Measurements from ENCODE around the gene FRMD5. TPM values are rescaled to one million over a fixed set of nuclear protein-coding genes. Genes with fewer than 3 reads are reported as not detected.

FRMD5 gene
- total and polyA plus RNA-seq, 2 donors (not counting 1 experiment from before 2014, with no cell fraction given) = not detected

DNA sequence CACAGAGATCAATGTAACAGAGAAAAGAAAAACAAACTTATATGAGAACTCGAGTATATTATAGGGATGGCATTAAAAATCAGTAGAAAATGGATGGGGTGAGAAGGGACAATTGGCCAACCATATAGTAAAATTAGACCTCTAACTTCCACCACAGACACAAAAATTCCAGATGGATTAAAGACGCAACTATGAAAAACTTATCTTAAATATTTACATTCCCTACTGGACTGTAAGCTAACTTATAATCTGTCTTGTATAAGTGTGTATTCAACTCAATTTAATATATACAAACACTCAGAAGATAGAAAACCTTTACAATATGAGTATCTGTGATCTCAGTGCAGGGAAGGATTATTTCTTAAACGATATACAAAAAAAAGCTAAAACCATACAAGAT is 373.6 kb downstream of the FRMD5 start:
- Histone ChIP-seq H3K4me3 (ENCODE audit: control extremely low read depth in 1 of 5, extremely low read depth in 1 of 5, insufficient read depth in 1 of 5, low read depth in 2 of 5, low read length in 4 of 5) (no peak overlapping the region), H3K4me1 (ENCODE audit: control insufficient read depth in 2 of 2, insufficient read depth in 2 of 2, low read length in 2 of 2) (peaks cover 13 to 27% of the 10 kb centered on the region in 2 donors), H3K9ac (ENCODE audit: low read length) (no peak overlapping the region), H3K36me3 (replicated peaks in 1 of 2; ENCODE audit: control extremely low read depth in 1 of 2, control insufficient read depth in 1 of 2, extremely low read depth in 1 of 2, insufficient read depth in 2 of 2, low read length in 1 of 2) (peaks cover 1 to 16% of the 10 kb centered on the region in 2 experiments), H4K20me1 (ENCODE audit: control insufficient read depth, insufficient read depth, low read length, poor library complexity, severe bottlenecking) (peaks cover 26% of the 10 kb centered on the region), H3K4me2 (replicated peaks; ENCODE audit: low read depth, low read length, poor library complexity, severe bottlenecking) (no peak overlapping the region), H3K9me3 (ENCODE audit: control extremely low read depth in 1 of 3, control insufficient read depth in 2 of 3, insufficient read depth in 1 of 3, low read length in 2 of 3) (no peaks in the 10 kb centered on the region), H2AFZ (ENCODE audit: insufficient read depth, low read depth, low read length, poor library complexity, severe bottlenecking) (no peak overlapping the region), H3K27me3 (replicated peaks in 1 of 4; ENCODE audit: control extremely low read depth in 1 of 4, control insufficient read depth in 3 of 4, insufficient read depth in 4 of 4, low read length in 3 of 4) (no peaks in the 10 kb centered on the region), H3K79me2 (ENCODE audit: control insufficient read depth, insufficient read depth, low read length) (peaks cover 84% of the 10 kb centered on the region), H3K27ac (ENCODE audit: low read length in 2 of 2) (no peak overlapping the region)
- no peak for ATAC-seq (ENCODE audit: low read depth)
- no peaks in the 10 kb centered on the region for H3K9me3 Mint-ChIP-seq (ENCODE audit: insufficient read depth)
- H3K27me3 Mint-ChIP-seq = no peaks in the 10 kb centered on the region
- no peak overlapping the region for H3K4me3 Mint-ChIP-seq
- ChIA-PET CTCF (no interaction called here), POLR2A (interaction anchor here (1.4 kb wide), 1 partner anchor 30 kb away, joined by 3 read pairs; no protein-coding TSS in a partner anchor)
- DNase-seq = no peak
- intact Hi-C loops (cut with micrococcal nuclease) = no loop called here
- no CpG with 5 or more reads among the region's 3 CpGs for WGBS (ENCODE audit: insufficient coverage)
- peaks cover 33% of the 10 kb centered on the region for H3K4me1 Mint-ChIP-seq
- no peak overlapping the region for H3K27ac Mint-ChIP-seq
- no peak for TF ChIP-seq CTCF (IDR thresholded peaks at IDR 0.05)
- TF ChIP-seq EZH2 (IDR thresholded peaks at IDR 0.05; ENCODE audit: borderline replicate concordance, insufficient read depth, low read depth, low read length, poor library complexity, severe bottlenecking) = no peak

Small RNA genes lying within 50 kb of the gene (small RNA-seq; reads per million reads assigned to genes)
- not detected for gene RF00019 (ENCODE audit: insufficient read length, low read depth, low replicate concordance)

Other genes starting within 250 kb of the FRMD5 start
- gene GOLM2, start 93.4 kb upstream of the FRMD5 start, total RNA-seq = 71.1 and 76.8 TPM in 2 replicates
- gene GOLM2, start 93.4 kb upstream of the FRMD5 start, polyA plus RNA-seq = 14.9 and 19.9 TPM in 2 replicates
- gene CTDSPL2, start 232.4 kb upstream of the FRMD5 start, total RNA-seq = 79.5 and 84.1 TPM in 2 replicates
- gene CTDSPL2, start 232.4 kb upstream of the FRMD5 start, polyA plus RNA-seq = 17.8 and 24.0 TPM in 2 replicates